Fibroblast of villous mesenchyme (primary cell): ENCODE measurements around the gene SPEM2. TPM values are rescaled to one million over a fixed set of nuclear protein-coding genes. Genes with fewer than 3 reads are reported as not detected.

ENCODE experiments used
- DNase-seq: peaks from one replicate; pipeline ENCODE4 v3.0.0-alpha.2; 2010; ENCODE audit warnings: low read depth
- H3K4me3 ChIP-seq: 2 replicates; pipeline ENCODE4 v1.5.1; 2011; ENCODE audit warnings: low read depth, mild to moderate bottlenecking, low read length
- total RNA-seq: library from RNA; depleted of rRNA; stranded (reverse); fragments of >200 nt; gene quantifications from 2 replicates; pipeline ENCODE4 v1.2.3, GENCODE V29; 2012
- TF ChIP-seq, protein P1 (sequence below): IDR thresholded peaks from 2 replicates; pipeline ENCODE4 v1.5.1; 2012; ENCODE audit warnings: low read depth, mild to moderate bottlenecking, low read length; ENCODE audit not compliant: insufficient read depth

Gene SPEM2
- total RNA-seq, 1 donor = not detected

DNA sequence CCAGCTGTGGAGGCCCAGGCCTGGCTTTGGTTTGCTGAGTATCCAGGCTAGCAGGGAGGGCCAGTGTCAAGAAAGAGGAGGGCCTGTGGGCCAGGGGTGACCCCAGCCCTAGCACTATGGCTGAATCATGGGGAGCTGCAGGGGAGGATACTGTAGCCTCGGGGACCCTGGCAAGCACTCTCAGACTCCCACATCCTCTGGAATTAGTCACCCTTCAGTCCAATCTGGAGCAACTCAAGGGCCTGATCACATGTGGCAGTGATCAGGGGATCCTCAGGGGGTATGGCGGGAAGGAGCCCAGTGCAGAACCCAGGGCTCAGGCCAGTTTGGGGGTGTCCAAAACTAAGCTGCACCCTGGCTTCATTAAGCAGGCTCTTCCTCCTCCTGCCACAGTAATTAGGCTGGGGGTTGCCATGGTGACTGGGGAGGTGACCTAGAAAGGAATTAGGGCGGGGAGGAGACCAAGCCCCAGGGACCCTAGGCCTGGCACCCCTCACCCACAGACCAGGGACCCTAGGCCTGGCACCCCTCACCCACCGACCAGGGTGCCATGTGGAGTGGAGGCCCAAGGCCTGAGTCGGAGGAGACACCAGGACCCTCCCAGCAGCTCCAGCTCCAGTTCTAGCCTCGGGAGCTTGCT lies 11.9 kb upstream of the SPEM2 start:
- no peak overlapping the region for H3K4me3 ChIP-seq
- peak; percentile 69 for DNase-seq
- TF ChIP-seq, protein P1, sequence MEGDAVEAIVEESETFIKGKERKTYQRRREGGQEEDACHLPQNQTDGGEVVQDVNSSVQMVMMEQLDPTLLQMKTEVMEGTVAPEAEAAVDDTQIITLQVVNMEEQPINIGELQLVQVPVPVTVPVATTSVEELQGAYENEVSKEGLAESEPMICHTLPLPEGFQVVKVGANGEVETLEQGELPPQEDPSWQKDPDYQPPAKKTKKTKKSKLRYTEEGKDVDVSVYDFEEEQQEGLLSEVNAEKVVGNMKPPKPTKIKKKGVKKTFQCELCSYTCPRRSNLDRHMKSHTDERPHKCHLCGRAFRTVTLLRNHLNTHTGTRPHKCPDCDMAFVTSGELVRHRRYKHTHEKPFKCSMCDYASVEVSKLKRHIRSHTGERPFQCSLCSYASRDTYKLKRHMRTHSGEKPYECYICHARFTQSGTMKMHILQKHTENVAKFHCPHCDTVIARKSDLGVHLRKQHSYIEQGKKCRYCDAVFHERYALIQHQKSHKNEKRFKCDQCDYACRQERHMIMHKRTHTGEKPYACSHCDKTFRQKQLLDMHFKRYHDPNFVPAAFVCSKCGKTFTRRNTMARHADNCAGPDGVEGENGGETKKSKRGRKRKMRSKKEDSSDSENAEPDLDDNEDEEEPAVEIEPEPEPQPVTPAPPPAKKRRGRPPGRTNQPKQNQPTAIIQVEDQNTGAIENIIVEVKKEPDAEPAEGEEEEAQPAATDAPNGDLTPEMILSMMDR = no peak

DNA sequence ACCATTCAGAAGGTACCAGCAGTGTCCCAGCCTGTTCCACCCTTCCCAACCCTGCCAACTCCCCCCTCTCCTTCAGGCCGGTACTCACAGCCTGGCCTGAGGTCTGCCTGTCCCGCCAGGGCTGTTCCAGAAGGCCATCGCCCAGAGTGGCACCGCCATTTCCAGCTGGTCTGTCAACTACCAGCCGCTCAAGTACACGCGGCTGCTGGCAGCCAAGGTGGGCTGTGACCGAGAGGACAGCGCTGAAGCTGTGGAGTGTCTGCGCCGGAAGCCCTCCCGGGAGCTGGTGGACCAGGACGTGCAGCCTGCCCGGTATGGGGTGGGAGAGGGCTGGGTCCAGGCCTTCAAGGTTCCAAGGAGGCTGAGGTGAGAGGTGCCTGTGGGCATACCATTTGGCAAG lies 10.6 kb upstream of the SPEM2 start:
- DNase-seq = no peak
- no peak overlapping the region for H3K4me3 ChIP-seq
- TF ChIP-seq, protein P1 = no peak

DNA sequence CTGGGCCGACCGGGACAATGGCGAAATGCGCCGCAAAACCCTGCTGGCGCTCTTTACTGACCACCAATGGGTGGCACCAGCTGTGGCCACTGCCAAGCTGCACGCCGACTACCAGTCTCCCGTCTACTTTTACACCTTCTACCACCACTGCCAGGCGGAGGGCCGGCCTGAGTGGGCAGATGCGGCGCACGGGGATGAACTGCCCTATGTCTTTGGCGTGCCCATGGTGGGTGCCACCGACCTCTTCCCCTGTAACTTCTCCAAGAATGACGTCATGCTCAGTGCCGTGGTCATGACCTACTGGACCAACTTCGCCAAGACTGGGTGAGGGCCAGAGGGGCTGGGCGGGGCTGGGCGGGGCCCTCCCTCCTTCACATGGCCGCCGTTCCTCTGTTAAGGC lies 9.6 kb upstream of the SPEM2 start:
- H3K4me3 ChIP-seq = no peak overlapping the region
- TF ChIP-seq, protein P1 = no peak
- DNase-seq = no peak

DNA sequence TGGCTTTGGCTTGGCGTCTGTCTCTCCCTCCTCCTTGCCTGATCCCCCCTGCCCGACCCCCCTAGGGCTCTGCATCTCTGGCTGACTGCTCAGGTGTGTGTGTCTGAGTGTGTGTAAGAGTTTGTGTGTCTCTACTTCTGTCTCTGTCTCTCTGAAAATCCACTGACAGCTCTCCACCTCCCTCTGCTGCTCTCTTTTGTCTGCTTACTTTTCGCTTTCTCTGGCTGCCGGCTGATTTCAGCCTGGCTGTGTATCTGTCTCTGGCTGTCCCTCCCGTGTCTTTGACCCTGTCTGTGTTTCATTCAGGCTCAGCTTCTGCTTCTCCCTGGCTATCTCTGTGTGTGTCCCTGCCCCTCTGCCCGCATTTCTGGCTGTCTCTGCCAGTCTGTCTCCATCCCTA lies 9.1 kb upstream of the SPEM2 start:
- TF ChIP-seq, protein P1 = peak; percentile 22
- no peak for DNase-seq
- no peak overlapping the region for H3K4me3 ChIP-seq

DNA sequence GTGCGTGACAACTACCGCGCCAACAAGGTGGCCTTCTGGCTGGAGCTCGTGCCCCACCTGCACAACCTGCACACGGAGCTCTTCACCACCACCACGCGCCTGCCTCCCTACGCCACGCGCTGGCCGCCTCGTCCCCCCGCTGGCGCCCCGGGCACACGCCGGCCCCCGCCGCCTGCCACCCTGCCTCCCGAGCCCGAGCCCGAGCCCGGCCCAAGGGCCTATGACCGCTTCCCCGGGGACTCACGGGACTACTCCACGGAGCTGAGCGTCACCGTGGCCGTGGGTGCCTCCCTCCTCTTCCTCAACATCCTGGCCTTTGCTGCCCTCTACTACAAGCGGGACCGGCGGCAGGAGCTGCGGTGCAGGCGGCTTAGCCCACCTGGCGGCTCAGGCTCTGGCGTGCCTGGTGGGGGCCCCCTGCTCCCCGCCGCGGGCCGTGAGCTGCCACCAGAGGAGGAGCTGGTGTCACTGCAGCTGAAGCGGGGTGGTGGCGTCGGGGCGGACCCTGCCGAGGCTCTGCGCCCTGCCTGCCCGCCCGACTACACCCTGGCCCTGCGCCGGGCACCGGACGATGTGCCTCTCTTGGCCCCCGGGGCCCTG lies 8.3 kb upstream of the SPEM2 start:
- H3K4me3 ChIP-seq = no peak overlapping the region
- DNase-seq = no peak
- TF ChIP-seq, protein P1 = no peak

DNA sequence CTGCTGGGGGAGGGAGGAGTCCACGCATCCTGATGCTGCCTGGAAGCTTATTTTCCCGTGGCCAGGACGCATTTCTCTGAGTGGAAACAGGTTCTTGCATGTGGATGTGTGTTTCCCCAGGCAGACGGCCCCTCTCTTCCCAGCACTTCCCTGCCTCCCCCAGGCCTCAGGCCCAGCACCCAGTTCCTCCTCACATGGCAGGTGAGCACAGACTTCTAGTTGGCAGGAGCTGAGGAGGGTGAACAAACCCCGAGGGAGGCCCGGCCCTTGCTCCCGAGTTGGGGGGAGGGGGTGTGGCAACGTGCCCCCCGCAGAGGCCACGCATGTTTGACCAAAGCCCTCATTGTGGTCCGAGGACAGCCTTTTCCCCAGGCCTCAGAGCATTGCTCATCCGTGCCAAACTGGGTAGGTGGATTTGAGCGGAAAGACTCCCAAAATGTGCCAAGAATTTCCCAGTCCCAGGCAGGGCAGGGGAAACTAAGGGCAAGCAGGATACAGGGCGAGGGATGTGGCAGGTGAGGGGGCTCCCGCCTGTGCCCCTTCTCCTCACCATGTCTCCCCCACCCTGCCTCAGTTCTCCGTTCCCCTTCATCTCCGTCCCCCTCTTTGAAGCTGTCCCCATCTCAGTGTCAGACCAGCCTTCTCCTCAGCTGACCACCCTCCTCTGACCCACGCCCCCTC lies 6.8 kb upstream of the SPEM2 start:
- no peak overlapping the region for H3K4me3 ChIP-seq
- no peak for DNase-seq
- TF ChIP-seq, protein P1 = no peak
